Measurements from ENCODE around the gene DPP10. TPM values are rescaled to one million over a fixed set of nuclear protein-coding genes. Genes with fewer than 3 reads are reported as not detected.

The DPP10 gene
- total RNA-seq, 1 experiment from 2014 or later, result not detected

DNA sequence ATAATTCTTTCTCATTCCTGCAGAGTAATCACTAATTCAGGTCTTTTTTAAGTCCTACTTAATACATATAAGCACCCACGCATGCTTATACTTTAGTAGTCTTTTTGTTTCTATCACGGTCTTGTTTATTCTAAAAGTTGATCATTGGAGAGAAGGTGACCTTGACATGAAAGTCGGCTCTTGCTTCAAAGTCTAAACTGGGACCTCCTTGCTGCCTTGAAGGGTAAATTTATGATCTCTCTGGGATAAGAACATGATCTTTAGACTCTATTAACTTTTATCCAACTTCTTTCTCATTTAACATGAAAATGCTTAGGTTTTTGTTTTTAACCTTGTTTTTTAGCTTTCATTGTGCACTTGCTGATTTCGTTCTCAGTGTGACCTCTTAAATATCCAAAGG is 792.3 kb downstream of the DPP10 start:
- DNase-seq (ENCODE audit: low read depth), result no peak

GRCh38 chr2:115248066-115248465 is 805.6 kb downstream of the DPP10 start:
- no peak for DNase-seq (ENCODE audit: low read depth)

- DNase-seq (ENCODE audit: low read depth), result no peak
Observed at GRCh38 chr2:115277366-115277765, 834.9 kb downstream of the DPP10 start.

DNA sequence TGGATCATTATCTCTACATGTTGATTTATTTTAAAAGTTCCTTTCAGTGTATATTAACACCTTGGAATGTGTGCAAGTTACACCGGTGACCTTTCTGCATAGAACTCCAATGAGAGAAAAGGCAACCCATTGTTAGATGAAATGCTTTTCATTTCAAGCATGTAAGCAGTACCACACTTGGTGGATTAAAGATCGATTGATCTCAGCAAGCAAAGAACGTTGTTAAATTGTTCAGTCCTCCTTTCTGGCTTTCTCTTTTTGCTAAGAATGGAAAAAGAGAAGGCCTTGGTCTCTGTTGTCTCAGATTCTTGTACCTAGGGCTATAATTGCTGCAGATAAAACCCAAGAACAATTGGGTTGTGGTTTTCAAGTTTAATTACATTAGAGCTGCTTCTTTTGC is 843.0 kb downstream of the DPP10 start:
- no peak for DNase-seq (ENCODE audit: low read depth)

GRCh38 chr2:115290478-115290877 is 848.0 kb downstream of the DPP10 start:
- no peak for DNase-seq (ENCODE audit: low read depth)

GRCh38 chr2:115292742-115293141 is 850.3 kb downstream of the DPP10 start:
- no peak for DNase-seq (ENCODE audit: low read depth)

DNA sequence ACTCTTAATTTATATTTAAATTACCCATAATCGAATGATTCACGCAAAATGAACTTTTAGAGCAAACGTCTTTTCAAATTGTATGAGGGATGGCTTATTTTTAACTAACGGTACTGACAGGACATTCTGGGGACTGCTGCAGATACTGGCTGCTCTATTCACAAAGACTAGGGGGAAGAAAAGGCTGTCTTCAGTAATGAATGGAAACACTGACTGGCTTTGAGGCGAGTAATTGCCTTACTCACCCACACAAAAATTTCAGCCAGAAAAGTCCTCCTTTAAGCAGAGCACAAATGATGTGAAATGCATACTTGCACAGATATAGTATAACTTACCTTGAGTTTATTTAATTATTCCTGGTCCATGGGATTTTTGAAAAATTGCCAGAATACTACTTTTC is 852.6 kb downstream of the DPP10 start:
- no peak for DNase-seq (ENCODE audit: low read depth)

GRCh38 chr2:115297056-115297455 is 854.6 kb downstream of the DPP10 start:
- DNase-seq (ENCODE audit: low read depth), result no peak

GRCh38 chr2:115299199-115299598 is 856.8 kb downstream of the DPP10 start:
- DNase-seq (ENCODE audit: low read depth), result no peak

GRCh38 chr2:115305712-115306111 is 863.3 kb downstream of the DPP10 start:
- no peak for DNase-seq (ENCODE audit: low read depth)

- DNase-seq (ENCODE audit: low read depth), result no peak
Observed at GRCh38 chr2:115314119-115314518, 871.7 kb downstream of the DPP10 start.

- no peak for DNase-seq (ENCODE audit: low read depth)
Observed at GRCh38 chr2:115327061-115327460, 884.6 kb downstream of the DPP10 start.

- DNase-seq (ENCODE audit: low read depth), result no peak
Observed at GRCh38 chr2:115359550-115359949, 917.1 kb downstream of the DPP10 start.

- DNase-seq (ENCODE audit: low read depth), result no peak
Observed at GRCh38 chr2:115364093-115364492, 921.7 kb downstream of the DPP10 start.

GRCh38 chr2:115369400-115369799 is 927.0 kb downstream of the DPP10 start:
- DNase-seq (ENCODE audit: low read depth), result no peak

DNA sequence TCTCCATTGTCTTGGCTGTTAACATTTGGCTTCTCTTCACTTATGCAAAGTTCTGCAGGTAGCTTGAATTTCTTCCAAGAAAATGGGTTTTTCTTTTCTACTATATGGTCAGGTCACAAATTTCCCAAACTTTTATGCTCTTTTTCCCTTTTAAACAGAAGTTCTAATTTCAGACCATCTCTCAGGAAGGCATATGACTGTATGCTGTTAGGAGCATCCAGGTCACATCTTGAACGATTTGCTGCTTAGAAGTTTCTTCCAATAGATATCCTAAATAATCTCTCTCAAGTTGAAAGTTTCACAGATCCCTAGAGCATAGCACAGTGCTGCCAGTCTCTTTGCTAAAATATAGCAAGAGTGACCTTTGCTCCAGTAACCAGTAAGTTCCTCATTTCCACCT is 932.5 kb downstream of the DPP10 start:
- no peak for DNase-seq (ENCODE audit: low read depth)

- no peak for DNase-seq (ENCODE audit: low read depth)
Observed at GRCh38 chr2:115384399-115384798, 942.0 kb downstream of the DPP10 start.

- DNase-seq (ENCODE audit: low read depth), result no peak
Observed at GRCh38 chr2:115386465-115386864, 944.0 kb downstream of the DPP10 start.

DNA sequence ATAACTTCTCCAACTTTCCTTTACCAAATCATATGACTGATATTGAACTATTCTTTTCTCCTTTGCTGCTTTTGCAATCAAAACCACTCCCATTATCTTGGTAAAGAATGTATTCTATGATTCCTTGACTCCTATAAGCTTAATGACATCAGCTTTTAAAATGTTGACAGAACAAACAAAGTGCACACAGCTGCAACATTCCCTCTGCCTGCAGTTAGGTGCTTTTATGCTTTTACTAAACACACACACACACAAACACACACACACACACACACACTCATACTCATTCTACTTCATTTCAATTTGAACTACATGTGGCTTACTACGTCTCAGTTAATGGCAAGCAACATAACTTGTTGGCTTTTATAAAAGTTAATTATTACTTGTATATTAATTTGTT is 946.6 kb downstream of the DPP10 start:
- DNase-seq (ENCODE audit: low read depth), result no peak

GRCh38 chr2:115389898-115390565 is 947.6 kb downstream of the DPP10 start:
- DNase-seq (ENCODE audit: low read depth), result no peak

DNA sequence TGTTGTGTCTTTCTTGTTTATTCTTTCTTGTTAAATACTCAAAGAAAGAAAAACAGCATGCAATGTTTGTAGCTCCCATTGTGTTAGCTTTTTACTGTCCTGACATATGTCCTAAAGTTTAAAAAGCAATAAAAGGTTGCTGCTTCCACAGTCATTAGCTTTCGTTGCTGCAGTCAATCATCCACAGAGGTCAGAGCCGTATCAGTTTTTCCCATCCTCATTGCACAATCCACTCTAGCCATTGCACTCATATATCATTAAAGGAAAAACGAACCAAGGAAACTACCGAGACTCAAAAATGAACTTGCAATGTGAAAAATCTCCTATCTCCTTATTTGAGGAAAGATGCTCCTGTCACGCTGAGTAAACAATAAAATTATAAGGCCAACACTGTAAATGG is 954.1 kb downstream of the DPP10 start:
- DNase-seq (ENCODE audit: low read depth), result no peak

GRCh38 chr2:115400940-115401339 is 958.5 kb downstream of the DPP10 start:
- no peak for DNase-seq (ENCODE audit: low read depth)

DNA sequence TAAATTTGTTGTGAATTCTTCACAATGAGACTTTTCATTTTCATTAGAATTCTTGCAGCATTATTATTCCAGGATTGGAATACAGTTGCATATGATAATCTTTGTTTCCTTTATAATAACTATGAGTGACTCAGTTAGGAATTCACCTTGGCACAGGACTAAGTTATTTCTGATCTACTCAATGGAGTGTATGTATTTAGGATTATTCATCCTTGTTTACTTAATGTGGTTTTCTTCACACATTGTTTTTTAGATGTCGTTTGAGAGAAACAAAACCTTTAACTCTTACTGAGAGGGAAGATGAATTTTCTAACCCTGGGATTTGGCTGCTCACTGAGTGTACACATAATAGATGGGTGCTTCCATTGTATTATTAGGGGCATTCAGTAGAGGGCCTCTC is 970.1 kb downstream of the DPP10 start:
- no peak for DNase-seq (ENCODE audit: low read depth)

DNA sequence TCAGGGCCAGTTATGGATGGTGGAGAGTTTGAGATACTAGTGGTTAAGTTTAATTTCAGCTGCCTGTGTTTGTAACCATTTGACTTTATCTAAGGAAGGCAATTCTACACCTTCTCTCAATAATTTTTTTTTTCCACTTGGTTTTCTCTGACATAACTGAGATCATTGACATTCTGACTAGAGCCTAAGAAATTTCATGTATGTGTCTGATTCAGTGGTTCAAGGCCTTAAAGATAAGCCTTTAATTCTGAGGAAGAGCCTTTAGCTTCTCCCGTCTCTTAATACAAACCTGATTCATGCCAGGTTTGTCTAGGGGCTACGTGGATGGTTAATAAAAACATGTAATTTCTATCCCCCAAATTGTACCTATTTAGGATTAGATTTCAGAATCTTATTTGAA is 971.4 kb downstream of the DPP10 start:
- DNase-seq (ENCODE audit: low read depth), result no peak
